ENCODE data around the gene ANXA9. TPM values are rescaled to one million over a fixed set of nuclear protein-coding genes. Genes with fewer than 3 reads are reported as not detected.

Gene ANXA9
- total RNA-seq, 1 experiment from 2014 or later, result 0.46 TPM

DNA sequence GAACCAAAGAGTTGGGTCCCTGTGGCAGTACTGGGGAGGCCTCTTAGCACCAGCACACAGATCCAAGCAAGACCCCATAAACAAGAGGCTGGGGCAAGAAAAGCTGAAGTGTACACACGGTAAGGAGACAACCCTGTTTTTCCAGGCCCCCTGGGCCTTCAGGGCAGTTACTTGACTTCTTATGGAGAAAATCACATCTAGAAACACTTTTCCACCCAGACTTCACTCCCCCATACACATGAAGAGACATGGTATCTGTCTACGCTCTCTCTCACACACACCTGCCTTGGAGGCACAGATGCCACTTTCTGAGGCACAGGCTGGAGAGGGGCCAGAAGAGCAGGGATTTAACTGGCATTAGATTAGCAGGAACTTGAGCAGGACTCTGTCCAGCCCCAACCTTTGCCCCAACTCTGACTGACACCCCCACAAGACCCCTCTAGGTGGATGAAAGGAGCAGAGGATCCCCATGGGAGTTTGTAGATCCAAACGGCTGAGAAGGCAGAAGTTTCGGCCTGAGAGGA is 9.6 kb upstream of the ANXA9 start:
- DNase-seq, result no peak
- H3K4me3 ChIP-seq, result peak overlapping the region; percentile 82
- H3K36me3 ChIP-seq, result peaks cover 57% of the 10 kb centered on the region
- no peaks in the 10 kb centered on the region for H3K27me3 ChIP-seq
- H3K9me3 ChIP-seq, result no peaks in the 10 kb centered on the region

DNA sequence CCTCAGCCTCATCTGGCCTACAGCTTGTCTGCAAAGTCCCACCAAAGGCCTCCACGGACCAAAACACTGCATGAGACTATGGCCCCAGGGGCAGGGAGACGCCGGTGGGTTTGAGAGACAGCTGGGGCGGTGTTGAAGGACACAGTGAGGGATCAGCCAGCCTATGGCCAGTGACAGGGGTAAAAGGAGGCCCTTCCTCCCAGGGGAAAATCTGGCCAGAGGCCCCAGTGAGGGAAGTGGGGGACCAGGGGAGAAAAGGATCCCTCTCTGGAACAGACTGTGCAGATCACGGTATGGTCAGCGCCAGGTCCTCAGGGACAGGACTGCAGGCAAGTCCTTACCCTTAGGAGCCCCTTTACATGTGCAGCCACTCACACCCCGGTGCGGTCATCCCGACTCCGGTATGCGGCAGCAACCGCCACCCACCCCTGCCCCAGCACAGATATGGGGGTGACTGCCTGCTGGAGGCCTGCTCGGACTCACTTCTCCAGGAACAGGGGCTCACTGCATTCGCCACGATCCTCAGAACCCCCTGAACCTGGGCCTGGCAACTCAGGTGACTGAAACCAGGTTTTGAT is 8.7 kb upstream of the ANXA9 start:
- Histone ChIP-seq H3K9me3 (no peaks in the 10 kb centered on the region), H3K4me3 (peak overlapping the region; percentile 82), H3K36me3 (peaks cover 48% of the 10 kb centered on the region), H3K27me3 (no peaks in the 10 kb centered on the region)
- peak; percentile 46 for DNase-seq

DNA sequence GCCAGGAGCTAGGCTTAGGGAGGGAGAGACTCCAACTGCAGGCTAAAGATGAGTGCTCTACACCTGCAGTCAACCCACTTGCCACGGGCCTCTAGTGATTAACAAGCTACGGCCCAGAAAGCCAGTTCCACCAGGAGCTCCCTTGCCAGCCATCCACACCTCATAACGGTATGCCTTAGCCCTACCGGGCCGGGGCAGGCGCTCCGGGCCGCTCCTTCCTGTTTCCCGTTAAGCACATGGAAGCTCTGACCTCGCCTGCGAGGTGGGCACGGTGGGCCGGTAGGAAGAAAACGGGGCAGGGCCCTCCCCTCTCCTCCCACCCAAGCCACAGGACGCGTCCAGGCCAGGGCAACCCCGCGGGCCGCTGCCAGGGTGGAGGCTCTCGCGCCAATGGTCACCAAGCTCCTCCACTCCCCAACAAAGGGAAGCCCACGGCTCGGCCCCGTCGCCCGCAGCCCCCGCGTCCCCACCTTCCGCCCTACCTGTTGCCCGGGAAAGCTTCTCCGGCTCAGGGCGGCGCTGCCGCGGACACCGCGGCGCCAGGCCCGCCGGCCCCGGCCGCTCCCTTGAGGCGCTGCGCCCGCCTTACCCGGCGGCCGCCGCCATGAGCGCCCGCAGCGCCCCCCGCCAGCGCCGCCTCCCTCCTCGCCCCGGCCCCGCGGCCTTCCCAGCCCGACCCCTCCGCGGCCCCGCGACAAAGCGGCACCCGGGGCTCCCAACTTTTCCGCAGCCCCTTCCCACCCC is 8.1 kb upstream of the ANXA9 start:
- no peaks in the 10 kb centered on the region for H3K27me3 ChIP-seq
- peak overlapping the region; percentile 82 for H3K4me3 ChIP-seq
- H3K36me3 ChIP-seq, result peaks cover 41% of the 10 kb centered on the region
- peak; percentile 55 for DNase-seq
- H3K9me3 ChIP-seq, result no peaks in the 10 kb centered on the region

- H3K36me3 ChIP-seq, result peaks cover 33% of the 10 kb centered on the region
- peak; percentile 88 for DNase-seq
These were observed 7.3 kb upstream of the ANXA9 start, which contains the start of gene CERS2 for GRCh38 chr1:150974580-150975478. CERS2 (minus strand) TSS chr1:150974835; CDS start chr1:150969090, 5,745 bp downstream.

GRCh38 chr1:150976401-150976821 is 5.7 kb upstream of the ANXA9 start:
- Histone ChIP-seq H3K36me3 (peaks cover 21% of the 10 kb centered on the region), H3K27me3 (no peaks in the 10 kb centered on the region), H3K9me3 (no peaks in the 10 kb centered on the region), H3K4me3 (no peak overlapping the region)
- no peak for DNase-seq

More at GRCh38 chr1:150974580-150975478, 7.3 kb upstream of the ANXA9 start, which contains the start of gene CERS2:
- peak within 1 kb of the TSS; percentile 82 for H3K4me3 ChIP-seq
- H3K27me3 ChIP-seq, result no peaks in the 10 kb centered on the region
- no peaks in the 10 kb centered on the region for H3K9me3 ChIP-seq

DNA sequence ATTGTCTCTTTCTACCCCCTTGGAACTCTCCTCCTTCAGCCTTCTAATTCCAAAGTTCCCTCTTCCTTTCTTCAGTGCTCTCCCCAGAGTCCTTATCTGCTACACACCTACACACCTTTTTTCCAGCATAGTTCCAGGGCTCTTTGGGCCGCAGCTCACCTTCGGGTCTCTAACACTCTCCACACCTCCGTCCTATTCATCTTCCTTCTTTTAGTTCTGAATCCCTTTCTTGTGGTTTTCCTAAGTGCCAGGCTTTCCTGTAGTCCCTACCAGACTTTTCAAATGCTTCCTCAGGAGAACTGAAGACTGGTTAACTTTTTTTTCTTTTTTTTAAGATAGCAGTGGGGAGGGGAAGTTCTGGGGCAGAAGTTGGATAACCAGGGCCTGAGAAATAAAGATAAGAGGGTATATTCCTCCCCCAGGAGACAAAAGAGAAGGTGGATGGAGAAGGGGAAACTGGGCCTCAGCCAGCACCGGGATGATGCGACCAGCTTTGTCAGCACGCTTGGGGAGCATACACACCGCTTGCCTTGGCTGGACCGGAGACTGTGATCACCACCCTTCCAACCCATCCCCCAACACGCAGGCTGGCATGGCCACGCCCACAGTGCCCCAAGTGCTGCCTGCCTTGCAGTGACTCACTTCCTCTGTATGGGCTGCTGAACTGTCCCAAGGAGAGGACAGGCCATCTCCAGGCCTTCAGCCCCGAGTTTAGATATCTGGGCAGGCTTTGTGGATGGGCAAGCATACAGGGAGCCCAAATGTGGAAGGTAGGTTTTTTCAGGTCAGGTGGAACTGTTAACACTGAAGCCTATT is 5.0 kb upstream of the ANXA9 start:
- Histone ChIP-seq H3K9me3 (no peaks in the 10 kb centered on the region), H3K4me3 (peak overlapping the region; percentile 10), H3K27me3 (no peaks in the 10 kb centered on the region), H3K36me3 (peaks cover 15% of the 10 kb centered on the region)
- DNase-seq, result peak; percentile 96

- H3K9me3 ChIP-seq, result no peaks in the 10 kb centered on the region
- no peaks in the 10 kb centered on the region for H3K27me3 ChIP-seq
- no peaks in the 10 kb centered on the region for H3K36me3 ChIP-seq
- peak; percentile 81 for DNase-seq
- no peak overlapping the region for H3K4me3 ChIP-seq
These were observed 2.7 kb upstream of the ANXA9 start for GRCh38 chr1:150979092-150980056.

DNA sequence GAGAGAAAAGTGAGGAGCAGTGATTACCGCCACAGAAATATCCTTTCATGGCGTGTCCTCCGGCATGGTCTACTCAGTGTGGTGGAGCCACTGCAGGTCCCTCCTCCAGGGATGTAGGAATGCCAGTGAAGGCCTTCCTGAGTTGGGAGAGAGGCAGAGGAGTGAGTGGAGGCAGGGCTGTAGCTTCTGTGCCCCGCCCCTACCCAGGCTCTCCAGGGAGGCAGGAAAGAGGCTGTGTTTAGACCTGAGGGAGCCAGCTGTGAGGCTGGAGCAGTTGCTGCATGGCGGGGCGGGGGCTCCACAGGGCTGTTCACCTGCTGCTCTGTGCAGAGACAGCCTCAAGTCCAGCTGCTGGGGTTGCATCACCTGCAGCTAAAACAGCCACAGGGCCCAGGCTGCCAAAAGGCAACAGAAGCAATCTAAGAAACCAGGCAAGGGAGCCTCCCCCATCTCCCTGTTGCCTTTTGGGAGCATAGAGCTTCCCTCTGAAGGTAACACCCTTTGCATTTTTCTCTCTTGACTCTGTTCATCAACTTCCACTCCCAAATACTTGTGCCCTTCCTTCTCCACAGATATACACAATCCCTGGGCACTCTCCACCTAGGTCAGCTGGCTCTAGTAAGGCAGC is 801 bp upstream of the ANXA9 start:
- peak; percentile 37 for DNase-seq
- no peaks in the 10 kb centered on the region for H3K9me3 ChIP-seq
- no peaks in the 10 kb centered on the region for H3K36me3 ChIP-seq
- H3K27me3 ChIP-seq, result no peaks in the 10 kb centered on the region
- H3K4me3 ChIP-seq, result no peak overlapping the region

DNA sequence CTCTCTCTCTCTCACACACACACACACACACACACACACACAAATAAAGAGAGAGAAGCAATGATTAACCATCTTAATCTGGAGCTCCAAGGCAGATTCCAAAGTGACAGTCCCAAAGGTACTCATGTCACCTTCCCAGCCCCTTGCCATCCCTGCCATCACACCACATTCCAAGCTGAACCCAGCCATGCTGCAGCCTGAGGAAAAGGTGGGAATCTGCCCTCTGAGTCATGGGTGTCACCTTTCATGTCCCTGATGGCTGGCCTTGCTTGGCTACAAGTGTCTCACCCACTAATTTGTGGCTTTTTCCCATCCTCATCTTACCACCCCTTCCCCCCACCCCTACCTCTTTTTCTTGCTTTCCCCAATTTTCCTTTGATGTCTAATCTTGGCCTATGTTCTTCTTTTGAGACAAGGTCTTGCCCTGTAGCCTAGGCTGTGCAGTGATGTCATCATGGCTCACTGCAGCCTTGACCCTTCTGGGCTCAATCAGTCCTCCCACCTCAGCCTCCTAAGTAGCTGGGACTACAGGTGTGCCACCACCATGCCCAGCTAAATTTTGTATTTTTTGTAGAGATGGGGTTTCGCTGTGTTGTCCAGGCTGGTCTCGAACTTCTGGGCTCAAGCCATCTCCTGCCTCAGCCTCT is 3.2 kb downstream of the ANXA9 start:
- Histone ChIP-seq H3K27me3 (no peaks in the 10 kb centered on the region), H3K4me3 (no peak overlapping the region), H3K9me3 (no peaks in the 10 kb centered on the region), H3K36me3 (no peaks in the 10 kb centered on the region)
- DNase-seq, result no peak

DNA sequence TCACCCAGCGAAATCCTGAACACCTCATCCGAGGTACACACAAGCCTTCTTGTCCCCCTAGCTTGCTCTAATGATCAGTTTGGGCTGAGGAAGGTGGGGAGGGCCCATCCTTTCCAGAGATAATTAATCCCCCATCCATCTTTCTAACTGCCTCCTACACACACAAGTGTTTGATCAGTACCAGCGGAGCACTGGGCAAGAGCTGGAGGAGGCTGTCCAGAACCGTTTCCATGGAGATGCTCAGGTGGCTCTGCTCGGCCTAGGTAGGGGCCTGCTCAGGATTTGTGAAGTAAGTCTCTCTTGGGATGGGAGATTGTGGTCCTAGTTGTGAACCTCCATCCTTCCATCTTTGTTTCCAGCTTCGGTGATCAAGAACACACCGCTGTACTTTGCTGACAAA is 5.8 kb downstream of the ANXA9 start:
- Histone ChIP-seq H3K36me3 (no peaks in the 10 kb centered on the region), H3K4me3 (no peak overlapping the region), H3K9me3 (no peaks in the 10 kb centered on the region), H3K27me3 (no peaks in the 10 kb centered on the region)
- DNase-seq, result no peak

GRCh38 chr1:150992626-150993025 is 10.5 kb downstream of the ANXA9 start:
- no peaks in the 10 kb centered on the region for H3K36me3 ChIP-seq
- H3K4me3 ChIP-seq, result no peak overlapping the region
- no peaks in the 10 kb centered on the region for H3K9me3 ChIP-seq
- no peak for DNase-seq
- no peaks in the 10 kb centered on the region for H3K27me3 ChIP-seq

DNA sequence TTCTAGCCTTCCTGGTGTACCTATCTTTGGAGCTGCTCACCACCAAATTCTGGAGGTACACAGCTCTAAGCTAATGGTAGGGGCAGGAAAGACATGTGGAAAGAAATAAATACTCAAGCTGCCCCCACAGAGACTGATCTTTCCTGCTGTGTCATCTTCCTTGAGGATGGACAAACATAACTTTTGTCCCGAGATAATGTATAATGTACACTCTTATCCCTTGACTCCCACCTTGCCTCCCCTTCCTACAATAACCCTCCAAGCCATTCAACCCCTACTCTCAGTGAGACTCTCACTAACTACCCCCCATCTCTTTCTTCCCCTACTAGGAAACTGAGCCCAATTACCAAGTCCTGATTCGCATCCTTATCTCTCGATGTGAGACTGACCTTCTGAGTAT is 12.2 kb downstream of the ANXA9 start:
- Histone ChIP-seq H3K4me3 (no peak overlapping the region), H3K36me3 (no peaks in the 10 kb centered on the region), H3K9me3 (no peaks in the 10 kb centered on the region), H3K27me3 (no peaks in the 10 kb centered on the region)
- DNase-seq, result no peak

DNA sequence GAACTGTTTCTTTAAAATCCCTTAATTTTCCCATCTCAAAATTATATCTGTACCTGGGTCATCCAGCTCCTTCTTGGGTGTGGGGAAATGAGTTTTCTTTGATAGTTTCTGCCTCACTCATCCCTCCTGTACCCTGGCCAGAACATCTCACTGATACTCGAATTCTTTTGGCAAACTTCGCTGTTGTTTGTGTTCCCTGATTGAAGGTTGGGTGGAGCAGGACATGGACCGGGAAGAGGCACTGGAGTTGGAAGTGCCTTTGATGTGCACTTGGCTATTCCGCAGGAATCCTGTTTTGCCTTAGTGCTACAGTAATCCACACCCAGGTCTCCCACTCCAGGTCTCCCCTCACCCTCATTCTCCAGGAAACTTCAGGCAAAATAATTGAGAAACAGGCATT is 13.4 kb downstream of the ANXA9 start:
- no peak overlapping the region for H3K4me3 ChIP-seq
- no peak for DNase-seq
- H3K36me3 ChIP-seq, result no peaks in the 10 kb centered on the region
- H3K9me3 ChIP-seq, result no peaks in the 10 kb centered on the region
- H3K27me3 ChIP-seq, result no peaks in the 10 kb centered on the region

GRCh38 chr1:150995896-150996295 is 13.8 kb downstream of the ANXA9 start:
- Histone ChIP-seq H3K27me3 (no peaks in the 10 kb centered on the region), H3K4me3 (no peak overlapping the region), H3K9me3 (no peaks in the 10 kb centered on the region), H3K36me3 (no peaks in the 10 kb centered on the region)
- peak; percentile 38 for DNase-seq

All from MG63 (cell line).